Smooth muscle cell of the brain vasculature (primary cell): ENCODE data around the gene PRRT3.
"Not testable (repeated sequence)": the region's sequence is repeated elsewhere in the genome, so short reads cannot be mapped to it uniquely, and the experiment has no call there.

Source experiments
- DNase-seq: peaks from one replicate; pipeline ENCODE4 v3.0.0-alpha.2; 2012; ENCODE audit warnings: low read depth, low spot score

The PRRT3 gene

DNA sequence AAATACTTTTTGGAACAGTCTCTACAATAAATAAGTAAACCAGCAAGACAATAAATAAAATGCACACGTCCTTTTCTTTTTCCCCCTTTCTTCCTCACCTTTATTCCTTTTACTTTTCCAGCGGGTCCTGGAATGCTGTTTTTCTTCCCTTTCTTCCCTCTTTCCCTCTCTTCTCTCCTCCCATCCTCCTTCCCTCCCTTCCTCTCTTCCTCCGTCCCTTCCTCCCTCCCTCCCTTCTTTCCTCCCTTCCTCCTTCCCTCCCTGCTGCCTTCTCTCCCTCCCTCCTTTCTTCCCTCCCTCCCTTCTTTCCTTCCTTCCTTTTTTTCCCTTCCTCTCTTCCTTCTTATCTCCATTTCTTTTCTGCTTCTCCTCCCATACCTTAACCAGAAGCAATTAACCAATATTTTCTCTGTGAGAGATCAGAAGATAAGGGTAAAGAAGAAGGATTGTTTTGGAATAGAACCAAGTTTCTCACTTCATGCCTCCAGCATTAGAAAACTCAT lies 52.9 kb downstream of the PRRT3 start:
- DNase-seq = no peak

DNA sequence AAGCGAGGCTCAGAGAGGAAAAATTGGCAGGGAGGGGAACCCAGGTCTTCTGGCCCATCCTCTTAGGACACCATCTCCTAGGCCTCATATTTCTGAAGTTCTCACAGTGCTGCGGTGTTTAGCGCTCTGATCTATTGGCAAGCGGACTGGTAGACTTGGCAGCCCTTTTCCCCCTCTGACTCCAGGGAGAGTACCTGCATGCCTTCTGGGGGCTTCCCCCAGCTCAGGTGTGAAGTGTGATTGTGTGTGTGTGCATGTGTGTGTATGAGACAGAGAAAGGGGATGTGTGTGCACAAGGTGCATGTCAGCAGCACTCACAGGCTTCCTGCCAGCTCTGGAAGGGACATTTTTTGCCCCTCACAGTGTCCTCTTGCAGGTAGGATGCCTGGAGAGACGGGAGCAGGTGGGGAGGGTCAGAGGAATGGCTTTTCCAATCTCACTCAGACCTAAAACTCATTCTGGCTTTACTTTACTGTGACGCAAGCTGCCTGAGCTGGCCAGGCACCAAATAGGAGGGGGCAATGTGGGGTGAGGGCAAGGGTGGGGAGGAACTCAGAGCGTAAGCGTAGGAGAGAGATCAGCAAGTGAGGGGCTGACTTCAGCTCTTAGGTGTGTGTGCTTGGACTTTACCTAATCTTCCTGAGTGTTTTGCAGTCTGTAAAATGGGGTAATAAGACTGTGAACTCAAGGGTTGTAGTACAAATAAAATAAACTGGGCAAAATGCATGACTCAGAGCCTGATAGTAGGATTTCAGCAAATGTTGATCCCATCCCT lies 53.6 kb downstream of the PRRT3 start:
- no peak for DNase-seq

DNA sequence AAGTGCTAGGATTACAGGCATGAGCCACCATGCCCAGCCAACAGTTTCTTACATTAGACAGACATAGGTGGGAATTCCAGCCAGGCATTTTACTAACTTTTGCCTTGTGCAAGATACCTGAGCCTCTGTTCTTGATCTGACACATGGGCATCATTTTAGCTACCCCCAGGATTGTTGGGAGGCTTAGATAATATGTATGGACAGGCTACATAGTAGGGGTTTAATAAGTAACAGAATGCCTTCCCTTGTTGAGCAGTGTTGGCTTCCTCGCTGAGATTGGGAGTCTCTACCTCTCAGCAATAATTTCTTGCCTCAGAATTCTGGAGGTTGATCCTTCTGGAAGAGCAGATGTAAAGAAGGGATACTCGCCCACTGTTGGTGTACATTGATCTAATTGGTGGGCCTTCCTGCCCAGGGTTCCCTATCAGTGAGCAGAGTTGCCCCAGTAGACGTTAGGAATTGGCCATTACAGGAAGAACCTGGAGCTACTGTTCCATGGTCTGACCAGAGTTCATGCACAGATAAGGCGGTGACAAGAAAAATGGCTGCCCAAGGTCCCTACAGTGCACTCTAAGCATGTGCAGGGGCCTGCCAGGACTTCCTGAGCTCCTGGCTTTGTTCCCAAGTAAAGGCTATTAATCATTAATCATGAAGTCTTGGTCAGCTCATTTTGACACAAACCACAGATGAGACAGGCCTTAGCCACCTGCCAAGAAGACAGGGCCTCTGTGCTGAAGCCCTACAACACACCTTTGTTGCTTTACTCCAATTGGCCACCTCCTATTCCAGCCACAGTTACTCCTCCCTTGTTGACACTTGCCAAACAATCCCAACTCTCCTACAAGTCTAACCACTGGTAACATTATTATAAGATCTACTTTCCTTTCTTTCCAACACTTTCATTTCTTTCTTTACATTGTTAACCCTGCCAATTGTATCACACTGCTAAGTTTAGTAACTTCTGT lies 54.5 kb downstream of the PRRT3 start:
- DNase-seq = no peak

DNA sequence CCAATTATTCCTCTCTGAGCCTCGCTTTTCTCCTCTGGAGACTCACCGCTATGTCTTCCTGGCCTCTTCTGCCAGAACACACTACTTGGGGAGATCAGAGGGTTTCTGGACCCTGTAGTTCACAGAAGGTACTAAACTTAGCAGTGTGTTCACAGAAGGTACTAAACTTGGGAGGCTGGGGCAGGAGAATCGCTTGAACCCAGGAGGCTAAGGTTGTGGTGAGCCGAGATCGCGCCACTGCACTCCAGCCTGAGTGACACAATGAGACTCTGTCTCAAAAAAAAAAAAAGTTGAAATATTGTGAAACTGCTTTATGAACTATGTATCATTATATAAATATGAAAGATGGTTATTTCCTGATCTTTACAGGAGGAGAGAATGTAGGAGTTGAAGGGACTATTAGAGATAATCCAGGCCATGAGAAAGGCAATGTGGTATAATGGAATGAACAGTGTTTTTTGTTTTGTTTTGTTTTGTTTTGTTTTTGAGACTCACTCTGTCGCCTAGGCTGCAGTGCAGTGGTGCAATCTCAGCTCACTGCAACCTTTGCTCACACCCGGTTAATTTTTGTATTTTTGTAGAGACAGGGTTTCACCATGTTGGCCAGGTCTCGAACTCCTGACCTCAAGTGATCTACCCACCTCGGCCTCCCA lies 55.3 kb downstream of the PRRT3 start:
- DNase-seq = not testable (repeated sequence)

DNA sequence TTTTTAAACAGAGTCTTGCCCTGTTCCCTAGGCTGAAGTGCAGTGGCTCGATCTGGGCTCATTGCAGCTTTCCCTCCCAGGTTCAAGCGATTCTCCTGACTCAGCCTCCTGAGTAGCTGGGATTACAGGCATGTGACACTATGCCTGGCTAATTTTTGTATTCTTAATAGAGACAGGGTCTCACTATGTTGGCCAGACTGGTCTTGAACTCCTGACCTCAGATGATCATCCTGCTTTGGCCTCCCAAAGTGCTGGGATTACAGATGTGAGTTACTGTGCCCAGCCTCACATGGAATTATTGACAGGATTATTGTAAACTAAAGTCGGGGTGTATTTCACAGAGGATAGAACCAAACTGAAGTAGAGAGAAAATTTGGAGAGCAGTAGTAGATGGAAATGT lies 56.5 kb downstream of the PRRT3 start:
- not testable (repeated sequence) for DNase-seq
